Gastrocnemius medialis (tissue), 4 donors: ENCODE results near the gene GPR146. TPM values are rescaled to one million over a fixed set of nuclear protein-coding genes. Genes with fewer than 3 reads are reported as not detected.
"Not testable (repeated sequence)": the region's sequence is repeated elsewhere in the genome, so short reads cannot be mapped to it uniquely, and the experiment has no call there.

Experiments
- ATAC-seq, 2 donors: fragments of 150-250 bp; one replicate each; pipeline ENCODE4 v1.9.1; 2016
- DNase-seq, 2 donors: peaks; one replicate each; pipeline ENCODE4 v3.0.0-alpha.2; 2019
- H3K27ac ChIP-seq, 4 donors: fragments of 200-600 bp; sonication (generic); 1 replicate in 1 of 4; 2 replicates in 3 of 4; pipeline ENCODE4 v1.5.1; 2016 to 2018; ENCODE audit warnings: mild to moderate bottlenecking in 2 of 4, moderate library complexity in 1 of 4
- H3K27me3 ChIP-seq, 3 donors: fragments of 200-600 bp; sonication (generic) in 2 of 3; 1 replicate in 1 of 3; 2 replicates in 2 of 3; pipeline versions ENCODE4 v1.5.1 to v1.6.0; 2016 to 2019; ENCODE audit warnings: mild to moderate bottlenecking in 1 of 3, moderate library complexity in 1 of 3
- H3K36me3 ChIP-seq, 2 donors: fragments of 200-600 bp; sonication (generic) in 1 of 2; one replicate each; pipeline ENCODE4 v1.5.1; 2017 to 2018
- H3K4me1 ChIP-seq, 2 donors: fragments of 200-600 bp; sonication (generic) in 1 of 2; one replicate each; pipeline ENCODE4 v1.5.1; 2016 to 2017; ENCODE audit warnings: mild to moderate bottlenecking in 2 of 2
- H3K4me3 ChIP-seq, 4 donors: fragments of 200-600 bp; sonication (generic) in 3 of 4; 1 replicate in 1 of 4; 2 replicates in 3 of 4; pipeline ENCODE4 v1.5.1; 2016 to 2019; ENCODE audit warnings: mild to moderate bottlenecking in 2 of 4
- H3K9me3 ChIP-seq, 3 donors: fragments of 200-600 bp; sonication (generic) in 2 of 3; 1 replicate in 1 of 3; 2 replicates in 2 of 3; pipeline ENCODE4 v1.5.1; 2016 to 2019
- POLR2A ChIP-seq, 2 donors: fragments of 450-650 bp; IDR thresholded peaks; one replicate each; pipeline ENCODE4 v1.6.1; 2017; ENCODE audit warnings: antibody characterized with exemption in 2 of 2, mild to moderate bottlenecking in 2 of 2, moderate library complexity in 2 of 2
- in situ Hi-C, 4 donors: fragments of 200-750 bp; cut with MboI; loops; one replicate each; pipeline versions ENCODE4 v1.15.0 to v1.8.0; 2017; ENCODE audit warnings: low sequenced_read_pairs in 4 of 4
- intact Hi-C: fragments of 100-400 bp; cut with DNase I; formaldehyde crosslinking; loops from one replicate; pipeline ENCODE4 v1.15.1; 2023; ENCODE audit warnings: low total_unique reads
- total RNA-seq, 4 donors: library from RNA; depleted of rRNA; stranded (reverse); fragments of >200 nt; gene quantifications; one replicate each; pipeline versions ENCODE4 v1.1.0 to v1.2.3, GENCODE V29; 2016
- TF ChIP-seq, protein P1 (sequence below), 5 experiments: fragments of 450-650 bp in 3 of 5; fragments of 200-600 bp in 2 of 5; sonication (generic) in 2 of 5; IDR thresholded peaks in 4 of 5; conservative IDR thresholded peaks in 1 of 5; 1 replicate in 4 of 5; 2 replicates in 1 of 5; pipeline ENCODE4 v1.5.1; 2016 to 2019; ENCODE audit warnings: antibody characterized with exemption in 5 of 5, mild to moderate bottlenecking in 3 of 5, moderate library complexity in 3 of 5

The GPR146 gene
- total RNA-seq, 4 donors from 2014 or later = 23.3 to 43.8 (median 29.5) TPM

DNA sequence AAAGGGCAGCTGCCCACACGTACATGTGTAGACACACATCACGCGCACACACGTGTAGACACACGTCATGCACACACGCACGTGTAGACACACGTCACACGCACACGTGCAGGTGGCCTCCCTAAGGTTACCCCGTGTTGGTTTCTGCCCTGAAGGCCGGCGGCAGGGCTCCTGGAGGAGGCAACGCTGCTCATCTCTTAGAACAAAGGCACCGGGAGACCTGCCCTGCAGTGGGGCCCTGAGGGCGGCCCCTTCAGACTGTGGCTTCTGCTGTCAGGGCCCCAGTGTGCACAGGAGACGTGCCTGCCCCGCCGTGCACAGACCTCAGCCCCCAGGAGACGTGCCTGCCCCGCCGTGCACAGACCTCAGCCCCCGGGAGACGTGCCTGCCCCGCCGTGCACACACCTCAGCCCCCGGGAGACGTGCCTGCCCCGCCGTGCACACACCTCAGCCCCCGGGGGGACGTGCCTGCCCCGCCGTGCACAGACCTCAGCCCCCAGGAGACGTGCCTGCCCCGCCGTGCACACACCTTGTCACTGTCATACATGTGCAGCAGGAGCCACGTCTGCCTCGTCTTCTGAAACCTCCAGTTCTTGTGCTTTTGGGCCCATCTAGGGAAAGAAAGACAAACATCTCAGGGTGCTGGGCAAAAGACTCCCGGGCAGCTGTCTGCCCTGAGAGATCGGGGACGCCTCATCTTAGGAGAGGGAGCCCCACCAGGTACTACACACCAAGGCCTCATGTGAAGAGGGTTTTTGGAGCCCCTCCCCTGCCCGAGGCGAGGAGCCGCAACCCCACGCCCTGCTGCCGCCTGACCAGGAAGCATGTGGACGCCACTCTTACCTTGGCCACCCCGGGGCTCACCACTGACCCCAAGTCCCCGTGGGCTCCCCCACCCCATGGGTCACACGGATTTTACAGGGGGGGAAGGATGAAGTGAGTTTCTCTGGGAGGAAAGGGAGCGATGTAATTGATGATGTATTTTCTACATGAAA, 44.1 kb upstream of the GPR146 start:
- Histone ChIP-seq H3K36me3 (no peaks in the 10 kb centered on the region), H3K4me1 (no peaks in the 10 kb centered on the region), H3K9me3 (no peaks in the 10 kb centered on the region), H3K27me3 (no peaks in the 10 kb centered on the region), H3K4me3 (no peak overlapping the region), H3K27ac (no peak overlapping the region)
- ATAC-seq (no peak), DNase-seq (no peak)
- TF ChIP-seq, protein P1, sequence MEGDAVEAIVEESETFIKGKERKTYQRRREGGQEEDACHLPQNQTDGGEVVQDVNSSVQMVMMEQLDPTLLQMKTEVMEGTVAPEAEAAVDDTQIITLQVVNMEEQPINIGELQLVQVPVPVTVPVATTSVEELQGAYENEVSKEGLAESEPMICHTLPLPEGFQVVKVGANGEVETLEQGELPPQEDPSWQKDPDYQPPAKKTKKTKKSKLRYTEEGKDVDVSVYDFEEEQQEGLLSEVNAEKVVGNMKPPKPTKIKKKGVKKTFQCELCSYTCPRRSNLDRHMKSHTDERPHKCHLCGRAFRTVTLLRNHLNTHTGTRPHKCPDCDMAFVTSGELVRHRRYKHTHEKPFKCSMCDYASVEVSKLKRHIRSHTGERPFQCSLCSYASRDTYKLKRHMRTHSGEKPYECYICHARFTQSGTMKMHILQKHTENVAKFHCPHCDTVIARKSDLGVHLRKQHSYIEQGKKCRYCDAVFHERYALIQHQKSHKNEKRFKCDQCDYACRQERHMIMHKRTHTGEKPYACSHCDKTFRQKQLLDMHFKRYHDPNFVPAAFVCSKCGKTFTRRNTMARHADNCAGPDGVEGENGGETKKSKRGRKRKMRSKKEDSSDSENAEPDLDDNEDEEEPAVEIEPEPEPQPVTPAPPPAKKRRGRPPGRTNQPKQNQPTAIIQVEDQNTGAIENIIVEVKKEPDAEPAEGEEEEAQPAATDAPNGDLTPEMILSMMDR (IDR thresholded peaks at IDR 0.05 in 4 of 5, conservative IDR thresholded peaks at IDR 0.05 in 1 of 5) = no peak
- no peak for TF ChIP-seq POLR2A (IDR thresholded peaks at IDR 0.05)
- in situ Hi-C loops (loop anchor here (10.0 to 25.0 kb wide), 3 partner anchors 45 to 162 kb away; partner anchors contain the start of genes ZFAND2A (in 2 of the 4) and GPR146 (in 1 of the 4)), intact Hi-C loops (no loop called here)

DNA sequence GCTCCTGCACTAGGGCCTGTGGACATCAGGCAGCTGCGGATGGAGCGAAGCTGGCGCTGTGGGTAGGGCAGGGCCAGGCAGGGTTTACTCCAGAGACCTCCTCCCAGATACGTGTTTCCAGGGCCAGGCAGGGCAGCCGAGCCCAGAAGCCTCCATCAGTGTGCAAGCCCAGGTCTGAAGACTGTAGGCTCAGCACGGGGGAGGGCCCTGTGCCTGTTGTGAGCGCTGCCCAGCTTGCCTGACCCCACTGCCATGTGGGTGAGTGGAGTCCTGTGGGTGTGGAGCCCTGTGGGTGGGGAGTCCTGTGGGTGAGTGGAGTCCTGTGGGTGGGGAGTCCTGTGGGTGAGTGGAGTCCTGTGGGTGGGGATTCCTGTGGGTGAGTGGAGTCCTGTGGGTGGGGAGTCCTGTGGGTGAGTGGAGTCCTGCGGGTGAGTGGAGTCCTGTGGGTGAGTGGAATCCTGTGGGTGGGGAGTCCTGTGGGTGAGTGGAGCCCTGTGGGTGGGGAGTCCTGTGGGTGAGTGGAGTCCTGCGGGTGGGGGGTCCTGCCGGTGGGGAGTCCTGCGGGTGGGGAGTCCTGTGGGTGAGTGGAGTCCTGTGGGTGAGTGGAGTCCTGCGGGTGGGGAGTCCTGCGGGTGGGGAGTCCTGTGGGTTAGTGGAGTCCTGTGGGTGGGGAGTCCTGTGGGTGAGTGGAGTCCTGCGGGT, 43.1 kb upstream of the GPR146 start:
- H3K9me3 ChIP-seq, H3K27me3 ChIP-seq, H3K4me1 ChIP-seq, H3K27ac ChIP-seq, DNase-seq, H3K36me3 ChIP-seq, ATAC-seq, H3K4me3 ChIP-seq, intact Hi-C loops, in situ Hi-C loops: not testable (repeated sequence)

DNA sequence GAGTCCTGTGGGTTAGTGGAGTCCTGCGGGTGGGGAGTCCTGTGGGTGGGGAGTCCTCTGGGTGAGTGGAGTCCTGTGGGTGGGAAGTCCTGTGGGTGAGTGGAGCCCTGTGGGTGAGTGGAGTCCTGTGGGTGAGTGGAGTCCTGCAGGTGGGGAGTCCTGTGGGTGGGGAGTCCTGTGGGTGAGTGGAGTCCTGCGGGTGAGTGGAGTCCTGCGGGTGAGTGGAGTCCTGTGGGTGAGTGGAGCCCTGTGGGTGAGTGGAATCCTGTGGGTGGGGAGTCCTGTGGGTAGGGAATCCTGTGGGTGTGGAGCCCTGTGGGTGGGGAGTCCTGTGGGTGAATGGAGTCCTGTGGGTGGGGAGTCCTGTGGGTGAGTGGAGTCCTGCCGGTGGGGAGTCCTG, 42.3 kb upstream of the GPR146 start:
- in situ Hi-C loops, intact Hi-C loops: not testable (repeated sequence)

DNA sequence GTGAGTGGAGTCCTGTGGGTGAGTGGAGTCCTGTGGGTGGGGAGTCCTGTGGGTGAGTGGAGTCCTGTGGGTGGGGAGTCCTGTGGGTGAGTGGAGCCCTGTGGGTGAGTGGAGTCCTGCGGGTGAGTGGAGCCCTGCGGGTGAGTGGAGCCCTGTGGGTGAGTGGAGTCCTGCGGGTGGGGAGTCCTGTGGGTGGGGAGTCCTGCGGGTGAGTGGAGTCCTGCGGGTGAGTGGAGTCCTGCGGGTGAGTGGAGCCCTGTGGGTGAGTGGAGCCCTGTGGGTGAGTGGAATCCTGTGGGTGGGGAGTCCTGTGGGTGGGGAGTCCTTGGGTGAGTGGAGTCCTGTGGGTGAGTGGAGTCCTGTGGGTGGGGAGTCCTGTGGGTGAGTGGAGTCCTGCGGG, 41.9 kb upstream of the GPR146 start:
- H3K4me3 ChIP-seq, DNase-seq, in situ Hi-C loops, H3K9me3 ChIP-seq, H3K36me3 ChIP-seq, ATAC-seq, H3K27ac ChIP-seq, H3K4me1 ChIP-seq, intact Hi-C loops, H3K27me3 ChIP-seq: not testable (repeated sequence)

More for the DNA sequence above, 42.3 kb upstream of the GPR146 start:
- not testable (repeated sequence) for H3K4me3 ChIP-seq, H3K36me3 ChIP-seq, H3K27me3 ChIP-seq, H3K4me1 ChIP-seq, H3K27ac ChIP-seq, H3K9me3 ChIP-seq, DNase-seq, ATAC-seq

DNA sequence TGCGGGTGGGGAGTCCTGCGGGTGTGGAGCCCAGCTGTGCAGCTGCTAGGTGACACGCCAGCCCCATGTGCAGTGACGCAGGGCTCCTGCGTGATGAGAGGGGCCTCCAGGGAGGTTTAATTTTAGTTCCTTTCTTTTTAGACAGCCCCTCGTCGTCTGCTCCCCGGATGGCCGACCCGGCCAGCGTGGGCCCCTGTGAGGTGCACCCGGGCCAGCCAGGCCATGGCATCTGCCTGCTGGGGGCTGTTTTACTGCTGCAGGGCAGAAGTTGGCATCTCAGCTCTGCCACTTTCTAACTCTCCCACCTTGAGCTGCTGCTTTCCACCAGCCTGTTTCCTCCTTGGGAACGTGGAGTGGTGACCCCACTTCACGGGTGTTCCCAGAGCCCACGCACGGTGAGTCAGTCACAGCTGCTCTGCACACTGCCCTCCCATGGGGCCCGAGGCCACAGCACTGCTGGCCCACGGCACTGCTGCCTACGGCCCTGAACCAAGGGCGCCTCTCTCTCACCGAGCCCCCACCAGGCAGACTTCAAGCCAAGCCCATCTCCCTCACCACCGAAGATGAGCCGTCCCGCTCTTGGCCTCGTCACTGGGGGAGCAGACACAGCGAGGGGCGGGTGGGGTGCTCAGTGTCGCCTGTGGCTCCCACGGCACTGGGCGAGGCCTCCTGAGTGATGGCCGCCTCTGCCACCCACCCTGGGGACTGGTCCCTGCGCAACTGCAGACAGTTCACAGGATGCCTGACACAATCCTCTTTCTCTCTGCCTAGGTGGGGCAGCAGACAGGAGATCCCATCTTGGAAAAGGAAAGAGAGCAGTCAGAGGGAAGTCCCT, 40.1 kb upstream of the GPR146 start:
- ATAC-seq = no peak
- TF ChIP-seq, protein P1 (IDR thresholded peaks at IDR 0.05 in 4 of 5, conservative IDR thresholded peaks at IDR 0.05 in 1 of 5) = no peak
- no peak for TF ChIP-seq POLR2A (IDR thresholded peaks at IDR 0.05)
- Histone ChIP-seq H3K4me3 (no peak overlapping the region), H3K4me1 (no peaks in the 10 kb centered on the region), H3K27me3 (no peaks in the 10 kb centered on the region), H3K9me3 (no peaks in the 10 kb centered on the region), H3K27ac (no peak overlapping the region), H3K36me3 (peaks cover 0 to 4% of the 10 kb centered on the region in 2 donors)
- intact Hi-C loops (no loop called here), in situ Hi-C loops (no loop called here)
- DNase-seq = no peak
